ENCODE results near the gene ZBTB12. TPM values are rescaled to one million over a fixed set of nuclear protein-coding genes. Genes with fewer than 3 reads are reported as not detected.
"Not testable (repeated sequence)": the region's sequence is repeated elsewhere in the genome, so short reads cannot be mapped to it uniquely, and the experiment has no call there.

ZBTB12 gene
- total and polyA plus RNA-seq, 4 experiments from 2014 or later: 2.4 to 2.5 TPM; not detected in 2

DNA sequence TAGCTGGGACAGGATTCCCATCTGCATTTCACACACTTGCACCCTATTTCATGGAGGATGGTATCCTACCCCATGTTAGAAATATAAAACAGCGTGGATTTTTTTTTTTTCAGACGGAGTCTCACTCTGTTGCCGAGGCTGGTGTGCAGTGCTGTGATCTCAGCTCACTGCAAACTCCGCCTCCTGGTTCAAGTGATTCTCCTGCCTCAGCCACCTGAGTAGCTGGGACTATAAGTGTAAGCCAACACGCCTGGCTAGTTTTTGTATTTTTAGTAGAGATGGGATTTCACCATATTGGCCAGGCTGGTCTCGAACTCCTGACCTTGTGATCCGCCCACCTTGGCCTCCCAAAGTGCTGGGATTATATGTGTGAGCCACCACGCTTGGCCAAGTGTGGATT, 44.1 kb downstream of the ZBTB12 start:
- H3K4me1 ChIP-seq (ENCODE audit: insufficient read depth, low read length); H3K9me3 Mint-ChIP-seq; H3K9me3 ChIP-seq (ENCODE audit: control insufficient read depth in 1 of 2, low read length in 2 of 2); CTCF ChIA-PET (ENCODE audit: partially characterized antibody); H3K27me3 Mint-ChIP-seq; H3K27ac ChIP-seq (ENCODE audit: low read depth, low read length); H3K4me3 ChIP-seq (ENCODE audit: low read length in 2 of 2); H3K36me3 ChIP-seq (ENCODE audit: insufficient read depth, low read length); DNase-seq; H3K4me3 Mint-ChIP-seq; intact Hi-C loops (cut with micrococcal nuclease); H3K27me3 ChIP-seq (ENCODE audit: insufficient read depth, low read length): not testable (repeated sequence)
- POLR2A ChIA-PET (ENCODE audit: partially characterized antibody): interaction anchor here (1.1 to 1.3 kb wide), 2 partner anchors 11 to 44 kb away, joined by 4 to 5 read pairs; partner anchors contain the start of gene ZBTB12
- H3K4me1 Mint-ChIP-seq: peaks cover 9 to 17% (median 13%) of the 10 kb centered on the region in 4 donors
- H3K27ac Mint-ChIP-seq: peak overlapping the region in 1 of 7 donors; percentile 7
- H3K36me3 Mint-ChIP-seq: peaks cover 8 to 35% of the 10 kb centered on the region in 2 donors

DNA sequence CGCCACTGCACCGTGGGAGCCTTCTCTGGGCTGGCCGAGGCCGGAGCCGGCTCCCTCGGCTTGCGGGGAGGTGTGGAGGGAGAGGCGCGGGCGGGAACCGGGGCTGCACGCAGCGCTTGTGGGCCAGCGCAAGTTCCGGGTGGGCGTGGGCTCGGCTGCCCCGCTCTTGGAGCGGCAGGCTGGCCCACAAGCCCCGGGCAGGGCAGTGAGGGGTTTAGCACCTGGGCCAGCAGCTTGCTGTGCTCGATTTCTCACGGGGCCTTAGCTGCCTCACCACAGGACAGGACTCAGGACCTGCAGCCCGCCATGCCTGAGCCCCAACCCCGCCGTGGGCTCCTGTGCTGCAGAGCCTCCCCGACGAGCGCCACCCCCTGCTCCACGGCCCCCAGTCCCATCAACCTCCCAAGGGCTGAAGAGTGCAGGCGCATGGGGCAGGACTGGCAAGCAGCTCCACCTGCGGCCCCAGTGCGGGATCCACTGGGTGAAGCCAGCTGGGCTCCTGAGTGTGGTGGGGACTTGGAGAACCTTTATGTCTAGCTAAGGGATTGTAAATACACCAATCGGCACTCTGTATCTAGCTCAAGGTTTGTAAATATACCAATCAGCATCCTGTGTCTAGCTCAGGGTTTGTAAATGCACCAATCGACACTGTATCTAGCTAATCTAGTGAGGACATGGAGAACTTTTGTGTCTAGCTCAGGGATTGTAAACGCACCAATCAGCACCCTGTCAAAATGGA, 49.7 kb downstream of the ZBTB12 start:
- not testable (repeated sequence) for H3K4me3 Mint-ChIP-seq

DNA sequence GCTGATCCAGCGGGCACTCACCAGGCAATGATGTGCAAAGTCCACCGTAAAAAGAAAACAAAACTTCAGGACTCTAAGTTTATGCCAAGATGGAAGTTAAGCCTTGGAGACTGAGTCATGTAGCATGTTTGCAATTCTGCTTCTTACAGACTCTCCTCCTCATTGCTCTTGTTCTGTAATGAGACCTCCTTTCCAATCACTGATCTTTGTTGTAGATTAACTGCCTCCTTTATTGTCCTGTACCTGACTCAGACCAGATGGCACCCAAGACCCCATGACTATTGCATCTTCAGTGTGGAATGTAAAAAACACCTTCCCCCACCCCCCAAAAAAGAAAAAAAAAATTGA, 50.4 kb downstream of the ZBTB12 start:
- H3K27ac Mint-ChIP-seq: peak overlapping the region in 1 of 7 donors; percentile 42
- H3K4me3 Mint-ChIP-seq: no peak overlapping the region
- H3K4me1 Mint-ChIP-seq: no peaks in the 10 kb centered on the region
- H3K36me3 Mint-ChIP-seq: no peaks in the 10 kb centered on the region
- CTCF ChIA-PET (ENCODE audit: partially characterized antibody): no interaction called here
- Histone ChIP-seq H3K36me3 (ENCODE audit: insufficient read depth, low read length) (no peaks in the 10 kb centered on the region), H3K27ac (ENCODE audit: low read depth, low read length) (no peak overlapping the region), H3K4me3 (ENCODE audit: low read length in 2 of 2) (no peak overlapping the region), H3K9me3 (ENCODE audit: control insufficient read depth in 1 of 2, low read length in 2 of 2) (no peaks in the 10 kb centered on the region), H3K27me3 (ENCODE audit: insufficient read depth, low read length) (no peaks in the 10 kb centered on the region), H3K4me1 (ENCODE audit: insufficient read depth, low read length) (no peaks in the 10 kb centered on the region)
- H3K27me3 Mint-ChIP-seq: no peaks in the 10 kb centered on the region
- POLR2A ChIA-PET (ENCODE audit: partially characterized antibody): no interaction called here
- no peaks in the 10 kb centered on the region for H3K9me3 Mint-ChIP-seq
- intact Hi-C loops (cut with micrococcal nuclease): no loop called here
- no peak for DNase-seq

More for the DNA sequence above, 49.7 kb downstream of the ZBTB12 start:
- H3K27ac ChIP-seq (ENCODE audit: low read depth, low read length); H3K36me3 Mint-ChIP-seq; H3K9me3 ChIP-seq (ENCODE audit: control insufficient read depth in 1 of 2, low read length in 2 of 2); H3K27me3 ChIP-seq (ENCODE audit: insufficient read depth, low read length); H3K4me1 Mint-ChIP-seq; H3K27me3 Mint-ChIP-seq; H3K36me3 ChIP-seq (ENCODE audit: insufficient read depth, low read length); CTCF ChIA-PET (ENCODE audit: partially characterized antibody); H3K4me3 ChIP-seq (ENCODE audit: low read length in 2 of 2); DNase-seq; H3K4me1 ChIP-seq (ENCODE audit: insufficient read depth, low read length); POLR2A ChIA-PET (ENCODE audit: partially characterized antibody); intact Hi-C loops (cut with micrococcal nuclease); H3K9me3 Mint-ChIP-seq: not testable (repeated sequence)
- peak overlapping the region in 1 of 7 donors; percentile 77 for H3K27ac Mint-ChIP-seq

DNA sequence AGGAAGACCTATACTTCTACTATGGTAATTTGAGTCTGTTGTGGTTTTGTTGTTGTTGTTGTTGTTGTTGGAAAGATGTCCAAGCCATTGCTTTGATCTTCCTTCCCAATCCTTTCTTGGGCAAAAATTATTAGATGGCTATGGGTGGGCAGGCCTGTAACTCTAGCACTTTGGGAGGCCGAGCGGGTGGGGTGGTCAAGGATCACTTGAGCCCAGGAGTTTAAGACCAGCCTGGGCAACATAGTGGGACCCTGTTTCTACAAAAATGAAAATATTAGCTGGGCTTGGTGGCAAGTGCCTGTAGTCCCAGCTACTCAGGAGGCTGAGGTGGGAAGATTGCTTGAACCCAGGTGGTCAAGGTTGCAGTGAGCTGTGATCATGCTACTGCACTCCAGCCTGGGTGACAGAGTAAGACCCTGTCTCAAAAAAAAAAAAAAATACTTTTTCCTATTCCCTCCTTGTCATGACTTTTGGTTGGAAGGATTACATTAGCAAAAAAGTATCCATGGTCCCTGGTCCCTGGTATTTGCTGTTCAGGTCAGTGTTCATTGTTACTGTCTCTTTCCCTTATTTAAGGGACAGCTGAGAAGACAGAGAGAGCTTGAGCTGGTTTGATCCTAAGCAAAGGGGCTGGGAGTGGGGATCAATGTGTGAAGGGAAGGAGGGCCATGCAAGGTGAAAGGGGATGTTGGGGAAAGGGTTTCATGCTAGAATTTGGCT, 51.0 kb downstream of the ZBTB12 start:
- intact Hi-C loops (cut with micrococcal nuclease): no loop called here

More for the DNA sequence above, 51.0 kb downstream of the ZBTB12 start:
- Histone ChIP-seq H3K9me3 (ENCODE audit: control insufficient read depth in 1 of 2, low read length in 2 of 2) (no peaks in the 10 kb centered on the region), H3K27ac (ENCODE audit: low read depth, low read length) (no peak overlapping the region), H3K27me3 (ENCODE audit: insufficient read depth, low read length) (no peaks in the 10 kb centered on the region), H3K4me1 (ENCODE audit: insufficient read depth, low read length) (no peaks in the 10 kb centered on the region), H3K4me3 (ENCODE audit: low read length in 2 of 2) (no peak overlapping the region), H3K36me3 (ENCODE audit: insufficient read depth, low read length) (no peaks in the 10 kb centered on the region)
- ChIA-PET POLR2A (ENCODE audit: partially characterized antibody) (no interaction called here), CTCF (ENCODE audit: partially characterized antibody) (no interaction called here)
- Mint-ChIP-seq H3K9me3 (no peaks in the 10 kb centered on the region), H3K4me1 (no peaks in the 10 kb centered on the region), H3K27me3 (no peaks in the 10 kb centered on the region), H3K4me3 (no peak overlapping the region), H3K36me3 (no peaks in the 10 kb centered on the region), H3K27ac (peak overlapping the region in 2 of 7 donors; percentile 42 to 61)
- DNase-seq: no peak

Other genes with a start within 250 kb of the ZBTB12 start
Only the 30 nearest of the 37 such genes appear.
- gene LY6G5C, start 221.0 kb downstream of the ZBTB12 start, total RNA-seq: 1 to 10 TPM; 4.4 to 4.5 TPM
- gene LY6G5C, start 221.0 kb downstream of the ZBTB12 start, polyA plus RNA-seq: 10 to 100 TPM in 1 of 2 donors, 1 to 10 TPM in 1; 8.9 to 11.8 TPM
- gene ABHD16A, start 198.8 kb downstream of the ZBTB12 start, total RNA-seq: 10 to 100 TPM; 66.0 to 69.2 TPM
- gene ABHD16A, start 198.8 kb downstream of the ZBTB12 start, polyA plus RNA-seq: 10 to 100 TPM; 35.9 to 46.8 TPM
- gene LY6G6F, start 195.2 kb downstream of the ZBTB12 start, total RNA-seq: not detected
- not detected for gene LY6G6F, start 195.2 kb downstream of the ZBTB12 start, polyA plus RNA-seq
- gene LY6G6D, start 186.7 kb downstream of the ZBTB12 start, total RNA-seq: not detected
- gene LY6G6D, start 186.7 kb downstream of the ZBTB12 start, polyA plus RNA-seq: not detected
- not detected for gene LY6G6C, start 180.3 kb downstream of the ZBTB12 start, total RNA-seq
- not detected for gene LY6G6C, start 180.3 kb downstream of the ZBTB12 start, polyA plus RNA-seq
- gene MPIG6B, start 178.7 kb downstream of the ZBTB12 start, total RNA-seq: not detected
- gene MPIG6B, start 178.7 kb downstream of the ZBTB12 start, polyA plus RNA-seq: not detected
- gene DDAH2, start 172.8 kb downstream of the ZBTB12 start, total RNA-seq: 1 to 10 TPM; 5.4 to 7.4 TPM
- 10 to 100 TPM; 16.4 to 19.8 TPM for gene DDAH2, start 172.8 kb downstream of the ZBTB12 start, polyA plus RNA-seq
- 10 to 100 TPM; 91.0 to 98.3 TPM for gene CLIC1, start 165.6 kb downstream of the ZBTB12 start, total RNA-seq
- 100 to 1,000 TPM; 462 to 601 TPM for gene CLIC1, start 165.6 kb downstream of the ZBTB12 start, polyA plus RNA-seq
- 10 to 100 TPM; 11.4 to 12.1 TPM for gene MSH5, start 162.1 kb downstream of the ZBTB12 start, total RNA-seq
- 1 to 10 TPM in 1 of 2 donors, under 1 TPM in 1; 0.95 to 3.2 TPM for gene MSH5, start 162.1 kb downstream of the ZBTB12 start, polyA plus RNA-seq
- gene SAPCD1, start 139.4 kb downstream of the ZBTB12 start, total RNA-seq: 1 to 10 TPM; 2.7 to 3.7 TPM
- gene SAPCD1, start 139.4 kb downstream of the ZBTB12 start, polyA plus RNA-seq: under 1 TPM in 1 of 2 donors, not detected in 1; 0.89 TPM
- 1 to 10 TPM; 1.0 to 1.7 TPM for gene VWA7, start 124.8 kb downstream of the ZBTB12 start, total RNA-seq
- gene VWA7, start 124.8 kb downstream of the ZBTB12 start, polyA plus RNA-seq: 1 to 10 TPM in 1 of 2 donors, under 1 TPM in 1; 1.00 to 2.5 TPM
- 10 to 100 TPM; 39.6 to 46.8 TPM for gene VARS1, start 106.3 kb downstream of the ZBTB12 start, total RNA-seq
- gene VARS1, start 106.3 kb downstream of the ZBTB12 start, polyA plus RNA-seq: 10 to 100 TPM; 43.4 to 45.9 TPM
- gene LSM2, start 95.1 kb downstream of the ZBTB12 start, total RNA-seq: 10 to 100 TPM; 30.0 to 34.6 TPM
- 10 to 100 TPM; 67.4 to 80.4 TPM for gene LSM2, start 95.1 kb downstream of the ZBTB12 start, polyA plus RNA-seq
- 1 to 10 TPM; 8.2 to 8.3 TPM for gene HSPA1L, start 86.8 kb downstream of the ZBTB12 start, total RNA-seq
- gene HSPA1L, start 86.8 kb downstream of the ZBTB12 start, polyA plus RNA-seq: 1 to 10 TPM; 1.1 to 4.4 TPM
- 10 to 100 TPM; 69.9 to 71.5 TPM for gene HSPA1A, start 86.5 kb downstream of the ZBTB12 start, total RNA-seq
- gene HSPA1A, start 86.5 kb downstream of the ZBTB12 start, polyA plus RNA-seq: 10 to 100 TPM; 14.6 to 71.9 TPM
- gene HSPA1B, start 74.3 kb downstream of the ZBTB12 start, total RNA-seq: 10 to 100 TPM; 58.0 to 60.8 TPM
- gene HSPA1B, start 74.3 kb downstream of the ZBTB12 start, polyA plus RNA-seq: 1 to 10 TPM; 1.9 to 5.3 TPM
- 10 to 100 TPM; 19.6 to 21.1 TPM for gene NEU1, start 39.3 kb downstream of the ZBTB12 start, total RNA-seq
- gene NEU1, start 39.3 kb downstream of the ZBTB12 start, polyA plus RNA-seq: 10 to 100 TPM; 22.5 to 23.4 TPM
- not detected for gene SLC44A4, start 23.1 kb downstream of the ZBTB12 start, total RNA-seq
- under 1 TPM in 1 of 2 donors, not detected in 1; 0.11 TPM for gene SLC44A4, start 23.1 kb downstream of the ZBTB12 start, polyA plus RNA-seq
- gene EHMT2, start 4.4 kb downstream of the ZBTB12 start, total RNA-seq: 10 to 100 TPM; 79.1 to 82.1 TPM
- 10 to 100 TPM; 24.1 to 47.9 TPM for gene EHMT2, start 4.4 kb downstream of the ZBTB12 start, polyA plus RNA-seq
- 1 to 10 TPM; 2.1 to 3.2 TPM for gene C2, start 25.6 kb upstream of the ZBTB12 start, total RNA-seq
- gene C2, start 25.6 kb upstream of the ZBTB12 start, polyA plus RNA-seq: not detected
- under 1 TPM in 1 of 2 experiments, not detected in 1; 0.64 TPM for gene CFB, start 44.0 kb upstream of the ZBTB12 start, total RNA-seq
- gene CFB, start 44.0 kb upstream of the ZBTB12 start, polyA plus RNA-seq: not detected
- 10 to 100 TPM; 45.8 to 49.0 TPM for gene NELFE, start 56.9 kb upstream of the ZBTB12 start, total RNA-seq
- gene NELFE, start 56.9 kb upstream of the ZBTB12 start, polyA plus RNA-seq: 10 to 100 TPM; 67.0 to 78.5 TPM
- 100 to 1,000 TPM; 117 to 119 TPM for gene SKIC2, start 57.1 kb upstream of the ZBTB12 start, total RNA-seq
- 10 to 100 TPM; 21.8 to 23.0 TPM for gene SKIC2, start 57.1 kb upstream of the ZBTB12 start, polyA plus RNA-seq
- gene DXO, start 70.1 kb upstream of the ZBTB12 start, total RNA-seq: 10 to 100 TPM; 27.8 to 30.3 TPM
- gene DXO, start 70.1 kb upstream of the ZBTB12 start, polyA plus RNA-seq: 10 to 100 TPM; 10.8 to 11.7 TPM
- 1 to 10 TPM; 6.7 to 9.8 TPM for gene C4A, start 80.0 kb upstream of the ZBTB12 start, total RNA-seq
- under 1 TPM in 1 of 2 donors, not detected in 1; 0.17 TPM for gene C4A, start 80.0 kb upstream of the ZBTB12 start, polyA plus RNA-seq
- gene C4B, start 112.7 kb upstream of the ZBTB12 start, total RNA-seq: 1 to 10 TPM; 5.0 to 5.8 TPM
- gene C4B, start 112.7 kb upstream of the ZBTB12 start, polyA plus RNA-seq: under 1 TPM in 1 of 2 donors, not detected in 1; 0.36 TPM
- gene CYP21A2, start 136.3 kb upstream of the ZBTB12 start, total RNA-seq: under 1 TPM; 0.39 to 0.61 TPM
- not detected for gene CYP21A2, start 136.3 kb upstream of the ZBTB12 start, polyA plus RNA-seq
- gene TNXB, start 207.3 kb upstream of the ZBTB12 start, total RNA-seq: 10 to 100 TPM; 16.5 to 22.4 TPM
- gene TNXB, start 207.3 kb upstream of the ZBTB12 start, polyA plus RNA-seq: under 1 TPM in 1 of 2 donors, not detected in 1; 0.31 TPM
- gene ATF6B, start 226.2 kb upstream of the ZBTB12 start, total RNA-seq: 100 to 1,000 TPM; 151 to 154 TPM
- 10 to 100 TPM; 11.4 to 27.7 TPM for gene ATF6B, start 226.2 kb upstream of the ZBTB12 start, polyA plus RNA-seq
- 1 to 10 TPM; 2.2 to 2.8 TPM for gene FKBPL, start 228.2 kb upstream of the ZBTB12 start, total RNA-seq
- gene FKBPL, start 228.2 kb upstream of the ZBTB12 start, polyA plus RNA-seq: 1 to 10 TPM; 2.0 to 3.0 TPM